Nucleus accumbens (tissue), 56 donors: ENCODE measurements around the gene PLCH2.

Experiments
- DNase-seq, 56 donors: peaks; one replicate each; lab custom pipeline; 2025; lab: John Stamatoyannopoulos, UW

PLCH2 gene

GRCh38 chr1:2474933-2475371 lies 1.1 kb upstream of the PLCH2 start:
- DNase-seq = peak in 1 of 56 donors; percentile 10

GRCh38 chr1:2475571-2475970 lies 518 bp upstream of the PLCH2 start:
- DNase-seq = no peak

- DNase-seq = no peak
These were observed 1.2 kb downstream of the PLCH2 start for GRCh38 chr1:2477309-2477708.

- DNase-seq = no peak
These were observed 1.9 kb downstream of the PLCH2 start for GRCh38 chr1:2477791-2478499.

- no peak for DNase-seq
These were observed 3.1 kb downstream of the PLCH2 start for GRCh38 chr1:2479186-2479585.

- no peak for DNase-seq
These were observed 3.5 kb downstream of the PLCH2 start for GRCh38 chr1:2479618-2480017.

GRCh38 chr1:2480236-2480985 lies 4.3 kb downstream of the PLCH2 start:
- no peak for DNase-seq

GRCh38 chr1:2480986-2481364 lies 4.9 kb downstream of the PLCH2 start:
- no peak for DNase-seq

- DNase-seq = no peak
These were observed 5.8 kb downstream of the PLCH2 start for GRCh38 chr1:2481885-2482284.

GRCh38 chr1:2482588-2482987 lies 6.5 kb downstream of the PLCH2 start:
- no peak for DNase-seq

- no peak for DNase-seq
These were observed 6.9 kb downstream of the PLCH2 start for GRCh38 chr1:2483026-2483425.

- DNase-seq = no peak
These were observed 7.9 kb downstream of the PLCH2 start for GRCh38 chr1:2483970-2484369.

- DNase-seq = no peak
These were observed 10.0 kb downstream of the PLCH2 start for GRCh38 chr1:2486041-2486440.

GRCh38 chr1:2486558-2486957 lies 10.5 kb downstream of the PLCH2 start:
- DNase-seq = no peak

GRCh38 chr1:2488688-2489087 lies 12.6 kb downstream of the PLCH2 start:
- DNase-seq = no peak

- peak in 23 of 56 donors; percentile 6 to 60 (median 20) for DNase-seq
These were observed 13.5 kb downstream of the PLCH2 start for GRCh38 chr1:2489615-2490014.

- no peak for DNase-seq
These were observed 16.0 kb downstream of the PLCH2 start for GRCh38 chr1:2492091-2492490.

GRCh38 chr1:2493218-2493617 lies 17.1 kb downstream of the PLCH2 start:
- no peak for DNase-seq

- DNase-seq = peak in 55 of 56 donors; percentile 17 to 92 (median 76)
These were observed 17.7 kb downstream of the PLCH2 start for GRCh38 chr1:2493691-2494322.

- DNase-seq = no peak
These were observed 18.2 kb downstream of the PLCH2 start for GRCh38 chr1:2494323-2494693.

GRCh38 chr1:2495026-2495425 lies 18.9 kb downstream of the PLCH2 start:
- no peak for DNase-seq

GRCh38 chr1:2495546-2495945 lies 19.5 kb downstream of the PLCH2 start:
- no peak for DNase-seq
